Mesenchymal stem cell (in vitro differentiated cells and primary cell): ENCODE data around the gene IL12RB1.

Source experiments
- DNase-seq: peaks from one replicate; pipeline ENCODE4 v3.0.0-alpha.2; 2013
- H2AFZ ChIP-seq: one replicate; pipeline ENCODE4 v1.6.1; 2013; ENCODE audit warnings: low read depth, mild to moderate bottlenecking, control low read depth, inconsistent platforms, low read length, moderate library complexity
- H2AK5ac ChIP-seq: 2 replicates; pipeline ENCODE4 v1.6.1; 2013; ENCODE audit warnings: low read length, moderate library complexity, mild to moderate bottlenecking, inconsistent platforms; ENCODE audit not compliant: severe bottlenecking
- H2BK120ac ChIP-seq: one replicate; pipeline ENCODE4 v1.6.1; 2013; ENCODE audit warnings: low read depth, mild to moderate bottlenecking, inconsistent platforms, low read length, moderate library complexity
- H2BK12ac ChIP-seq, 2 experiments: one replicate each; pipeline ENCODE4 v1.6.1; 2013; ENCODE audit warnings: inconsistent platforms in 2 of 2, low read length in 2 of 2, mild to moderate bottlenecking in 2 of 2, moderate library complexity in 2 of 2, control low read depth in 1 of 2
- H2BK15ac ChIP-seq: one replicate; pipeline ENCODE4 v1.6.1; 2013; ENCODE audit warnings: mild to moderate bottlenecking, low read depth, inconsistent platforms; ENCODE audit not compliant: poor library complexity, severe bottlenecking
- H2BK5ac ChIP-seq: 2 replicates; pipeline ENCODE4 v1.6.1; 2013; ENCODE audit warnings: low read depth, mild to moderate bottlenecking, low read length, control low read depth, inconsistent platforms; ENCODE audit not compliant: poor library complexity, severe bottlenecking
- H3K14ac ChIP-seq, 2 experiments: one replicate each; pipeline ENCODE4 v1.6.1; 2013; ENCODE audit warnings: inconsistent platforms in 2 of 2, low read length in 2 of 2, control low read depth in 1 of 2, mild to moderate bottlenecking in 1 of 2, moderate library complexity in 1 of 2
- H3K18ac ChIP-seq, 2 experiments: one replicate each; pipeline ENCODE4 v1.6.1; 2013; ENCODE audit warnings: inconsistent platforms in 2 of 2, low read length in 2 of 2, control low read depth in 1 of 2, low read depth in 1 of 2, mild to moderate bottlenecking in 1 of 2
- H3K23ac ChIP-seq, 2 experiments: one replicate each; pipeline ENCODE4 v1.6.1; 2013; ENCODE audit warnings: inconsistent platforms in 2 of 2, low read length in 2 of 2, mild to moderate bottlenecking in 2 of 2, moderate library complexity in 2 of 2, control low read depth in 1 of 2
- H3K27ac ChIP-seq: 2 replicates; pipeline ENCODE4 v1.5.1; 2013; ENCODE audit warnings: mild to moderate bottlenecking, moderate library complexity, low read length, control low read depth, inconsistent platforms; ENCODE audit not compliant: poor library complexity, severe bottlenecking
- H3K27me3 ChIP-seq, 2 experiments: 2 replicates each; pipeline versions ENCODE4 v1.6.1 to v1.7.0; 2013; ENCODE audit warnings: low read length in 2 of 2, mild to moderate bottlenecking in 2 of 2, moderate library complexity in 2 of 2, control low read depth in 1 of 2, inconsistent platforms in 1 of 2; ENCODE audit not compliant: control insufficient read depth in 1 of 2, insufficient read depth in 1 of 2
- H3K36me3 ChIP-seq, 2 experiments: 2 replicates each; pipeline versions ENCODE4 v1.6.1 to v1.7.0; 2013; ENCODE audit warnings: low read length in 2 of 2, control low read depth in 1 of 2, inconsistent platforms in 1 of 2, low read depth in 1 of 2, mild to moderate bottlenecking in 1 of 2; ENCODE audit not compliant: insufficient read depth in 2 of 2, control insufficient read depth in 1 of 2
- H3K4ac ChIP-seq, 2 experiments: one replicate each; pipeline ENCODE4 v1.6.1; 2013; ENCODE audit warnings: inconsistent platforms in 2 of 2, low read length in 2 of 2, mild to moderate bottlenecking in 2 of 2, moderate library complexity in 2 of 2, control low read depth in 1 of 2, low read depth in 1 of 2
- H3K4me1 ChIP-seq: 2 replicates; pipeline ENCODE4 v1.6.1; 2013; ENCODE audit warnings: low read depth, low read length, control low read depth; ENCODE audit not compliant: control insufficient read depth, insufficient read depth
- H3K4me2 ChIP-seq: 2 replicates; pipeline ENCODE4 v1.6.1; 2013; ENCODE audit warnings: low read length, mild to moderate bottlenecking, inconsistent platforms; ENCODE audit not compliant: poor library complexity, severe bottlenecking
- H3K4me3 ChIP-seq, 2 experiments: 2 replicates each; pipeline versions ENCODE4 v1.5.1 to v1.7.0; 2013; ENCODE audit warnings: low read length in 2 of 2, mild to moderate bottlenecking in 2 of 2, control low read depth in 1 of 2, low read depth in 1 of 2; ENCODE audit not compliant: insufficient read depth in 1 of 2
- H3K79me1 ChIP-seq: replicated peaks from 2 replicates; pipeline ENCODE4 v1.6.1; 2013; ENCODE audit warnings: mild to moderate bottlenecking, control low read depth, low read length, inconsistent platforms; ENCODE audit not compliant: poor library complexity, severe bottlenecking
- H3K9ac ChIP-seq: 2 replicates; pipeline ENCODE4 v1.7.0; 2013; ENCODE audit warnings: mild to moderate bottlenecking, low read length, moderate library complexity
- H3K9me3 ChIP-seq: 2 replicates; pipeline ENCODE4 v1.7.0; 2013; ENCODE audit warnings: mild to moderate bottlenecking, low read length; ENCODE audit not compliant: control insufficient read depth
- H4K8ac ChIP-seq: one replicate; pipeline ENCODE4 v1.6.1; 2013; ENCODE audit warnings: inconsistent platforms, mild to moderate bottlenecking, low read length, moderate library complexity
- H4K91ac ChIP-seq: one replicate; pipeline ENCODE4 v1.6.1; 2013; ENCODE audit warnings: mild to moderate bottlenecking, low read length, inconsistent platforms
- WGBS: methylation state at CpG from one replicate; pipeline ENCODE4 v1.1.7; 2013; ENCODE audit warnings: mixed read lengths; 5-methylcytosine and 5-hydroxymethylcytosine counted together

The IL12RB1 gene

DNA sequence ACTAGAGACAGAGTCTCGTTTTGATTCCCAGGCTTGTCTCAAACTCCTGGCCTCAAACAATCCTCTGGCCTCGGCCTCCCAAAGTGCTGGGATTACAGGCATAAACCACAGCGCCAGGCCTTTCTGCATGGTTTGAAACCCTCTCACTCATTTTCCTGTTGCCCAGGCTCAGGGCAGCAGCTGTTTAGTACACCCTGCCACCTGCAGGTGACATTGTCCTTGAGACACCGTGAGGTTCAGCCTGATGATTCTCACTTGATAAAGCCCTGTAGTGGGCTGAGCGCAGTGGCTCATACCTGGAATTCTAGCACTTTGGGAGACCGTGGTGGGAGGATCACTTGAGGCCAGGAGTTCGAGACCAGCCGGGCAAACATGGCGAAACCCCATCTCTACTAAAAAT is 12.5 kb downstream of the IL12RB1 start:
- H3K23ac ChIP-seq, result no peak overlapping the region
- DNase-seq, result no peak
- H3K4me3 ChIP-seq, result no peak overlapping the region
- no peak overlapping the region for H3K4ac ChIP-seq
- no peaks in the 10 kb centered on the region for H3K4me1 ChIP-seq
- no peak overlapping the region for H4K91ac ChIP-seq
- 81% methylated on average over 9 of the region's 9 CpGs for WGBS
- no peak overlapping the region for H2BK5ac ChIP-seq
- H3K9ac ChIP-seq, result no peak overlapping the region
- H3K27ac ChIP-seq, result no peak overlapping the region
- H2BK120ac ChIP-seq, result no peak overlapping the region
- no peak overlapping the region for H2AK5ac ChIP-seq
- H2BK15ac ChIP-seq, result no peak overlapping the region
- H2BK12ac ChIP-seq, result no peak overlapping the region
- H3K27me3 ChIP-seq, result peaks cover 10 to 36% of the 10 kb centered on the region in 2 experiments
- no peak overlapping the region for H4K8ac ChIP-seq
- H3K79me1 ChIP-seq, result no peaks in the 10 kb centered on the region
- no peak overlapping the region for H3K4me2 ChIP-seq
- no peak overlapping the region for H3K14ac ChIP-seq
- no peaks in the 10 kb centered on the region for H3K36me3 ChIP-seq
- no peak overlapping the region for H2AFZ ChIP-seq
- H3K9me3 ChIP-seq, result no peaks in the 10 kb centered on the region
- H3K18ac ChIP-seq, result no peak overlapping the region

DNA sequence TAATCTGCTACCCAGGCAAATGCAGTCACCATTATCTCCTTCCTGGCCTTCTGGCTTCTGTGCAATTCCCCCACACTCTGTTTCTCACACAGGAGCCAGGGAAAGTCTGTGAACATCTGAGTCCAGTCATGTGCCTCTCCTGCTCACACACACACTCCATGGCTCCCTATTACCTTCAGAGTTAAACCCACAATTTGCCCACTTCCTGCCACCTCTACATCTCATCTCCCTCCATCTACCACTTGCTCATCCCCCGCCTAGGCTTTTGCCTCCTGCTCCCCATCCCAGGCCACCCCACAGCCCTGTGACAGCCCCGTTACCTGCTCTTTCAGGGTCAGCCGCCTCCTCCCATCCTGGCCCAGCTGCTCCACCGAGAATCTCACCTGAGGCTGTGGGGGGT is 13.5 kb downstream of the IL12RB1 start:
- no peak overlapping the region for H2BK120ac ChIP-seq
- no peak overlapping the region for H2BK12ac ChIP-seq
- no peak overlapping the region for H2AFZ ChIP-seq
- H4K8ac ChIP-seq, result no peak overlapping the region
- H3K4ac ChIP-seq, result no peak overlapping the region
- DNase-seq, result no peak
- H3K4me3 ChIP-seq, result no peak overlapping the region
- H2BK5ac ChIP-seq, result no peak overlapping the region
- peaks cover 10 to 40% of the 10 kb centered on the region in 2 experiments for H3K27me3 ChIP-seq
- no peaks in the 10 kb centered on the region for H3K79me1 ChIP-seq
- H3K9me3 ChIP-seq, result no peaks in the 10 kb centered on the region
- no peak overlapping the region for H2AK5ac ChIP-seq
- H3K18ac ChIP-seq, result no peak overlapping the region
- H3K14ac ChIP-seq, result no peak overlapping the region
- WGBS, result 87% methylated on average over 4 of the region's 4 CpGs
- no peak overlapping the region for H4K91ac ChIP-seq
- no peak overlapping the region for H3K4me2 ChIP-seq
- H3K23ac ChIP-seq, result no peak overlapping the region
- no peaks in the 10 kb centered on the region for H3K4me1 ChIP-seq
- no peak overlapping the region for H2BK15ac ChIP-seq
- H3K9ac ChIP-seq, result no peak overlapping the region
- no peak overlapping the region for H3K27ac ChIP-seq
- no peaks in the 10 kb centered on the region for H3K36me3 ChIP-seq

DNA sequence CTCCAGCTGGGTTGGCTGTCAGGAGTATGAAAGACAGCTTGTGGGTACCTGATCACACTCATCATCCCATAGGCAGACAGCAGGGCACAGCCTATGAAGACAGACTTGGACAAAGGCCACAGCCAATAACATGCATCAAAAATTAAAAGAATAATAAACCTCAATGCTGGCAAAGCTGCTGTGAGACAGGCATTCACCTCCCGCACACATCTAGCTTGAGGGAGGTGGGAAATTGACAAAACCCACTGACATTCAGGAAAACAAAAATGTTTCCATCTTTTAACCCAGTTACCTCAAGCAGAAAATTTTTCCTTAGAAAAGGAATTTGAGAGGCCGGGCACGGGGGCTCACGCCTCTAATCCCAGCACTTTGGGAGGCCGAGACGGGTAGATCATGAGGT is 14.4 kb downstream of the IL12RB1 start:
- 91% methylated on average over 4 of the region's 6 CpGs for WGBS
- Histone ChIP-seq H3K79me1 (no peaks in the 10 kb centered on the region), H2BK120ac (no peak overlapping the region), H4K91ac (no peak overlapping the region), H3K23ac (no peak overlapping the region), H3K4ac (no peak overlapping the region), H3K4me2 (no peak overlapping the region), H4K8ac (no peak overlapping the region), H3K27ac (no peak overlapping the region), H2AK5ac (no peak overlapping the region), H3K27me3 (peaks cover 10 to 33% of the 10 kb centered on the region in 2 experiments), H3K9ac (no peak overlapping the region), H2BK12ac (no peak overlapping the region), H2BK15ac (no peak overlapping the region), H3K36me3 (no peaks in the 10 kb centered on the region), H3K4me1 (no peaks in the 10 kb centered on the region), H2AFZ (no peak overlapping the region), H3K9me3 (no peaks in the 10 kb centered on the region), H3K14ac (no peak overlapping the region), H3K4me3 (no peak overlapping the region), H2BK5ac (no peak overlapping the region), H3K18ac (no peak overlapping the region)
- DNase-seq, result no peak

DNA sequence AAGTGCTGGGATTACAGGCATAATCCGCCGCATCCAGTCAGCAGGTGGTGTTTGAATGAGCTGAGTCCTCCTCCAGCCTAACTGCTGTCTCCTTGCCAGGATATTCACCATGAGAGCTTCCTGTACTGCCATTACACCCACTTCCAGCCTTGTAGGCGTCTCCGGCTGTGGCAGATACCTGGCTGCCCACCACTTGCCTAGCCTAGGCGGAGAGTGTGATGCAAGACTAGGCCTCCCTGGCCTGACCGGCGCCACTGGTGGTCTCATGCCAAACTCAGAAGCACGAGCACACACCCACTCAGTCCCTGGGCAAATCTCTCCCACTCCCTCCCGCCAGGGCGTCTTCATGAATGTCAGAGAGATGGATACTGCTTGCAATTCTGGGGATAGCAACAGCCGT is 16.6 kb downstream of the IL12RB1 start:
- no peak overlapping the region for H3K4me2 ChIP-seq
- H3K4me3 ChIP-seq, result no peak overlapping the region
- H4K8ac ChIP-seq, result no peak overlapping the region
- no peak overlapping the region for H3K23ac ChIP-seq
- H2BK5ac ChIP-seq, result no peak overlapping the region
- H4K91ac ChIP-seq, result no peak overlapping the region
- peaks cover 10 to 32% of the 10 kb centered on the region in 2 experiments for H3K27me3 ChIP-seq
- H3K36me3 ChIP-seq, result no peaks in the 10 kb centered on the region
- H2BK15ac ChIP-seq, result no peak overlapping the region
- H2AFZ ChIP-seq, result no peak overlapping the region
- no peak overlapping the region for H3K27ac ChIP-seq
- no peak overlapping the region for H3K14ac ChIP-seq
- H2BK12ac ChIP-seq, result no peak overlapping the region
- no peak for DNase-seq
- H2BK120ac ChIP-seq, result no peak overlapping the region
- H3K9ac ChIP-seq, result no peak overlapping the region
- no peaks in the 10 kb centered on the region for H3K4me1 ChIP-seq
- 87% methylated on average over 10 of the region's 11 CpGs for WGBS
- H3K79me1 ChIP-seq, result no peaks in the 10 kb centered on the region
- H3K18ac ChIP-seq, result no peak overlapping the region
- H2AK5ac ChIP-seq, result no peak overlapping the region
- H3K4ac ChIP-seq, result no peak overlapping the region
- no peaks in the 10 kb centered on the region for H3K9me3 ChIP-seq
